Stomach (tissue), 9 donors: ENCODE data around the gene MAP2K2. TPM values are rescaled to one million over a fixed set of nuclear protein-coding genes. Genes with fewer than 3 reads are reported as not detected.
A peak's percentile ranks its signal among the peaks of the same experiment; 100 is the strongest.
"Not testable (repeated sequence)": the region's sequence is repeated elsewhere in the genome, so short reads cannot be mapped to it uniquely, and the experiment has no call there.

ENCODE experiments used
- DNase-seq, 2 donors: peaks; one replicate each; pipeline versions ENCODE4 v3.0.0 to v3.0.0-alpha.2; 2013 to 2019
- H3K27ac ChIP-seq, 5 donors: fragments of 200-600 bp in 4 of 5; sonication (generic) in 4 of 5; one replicate each; pipeline ENCODE4 v1.5.1; 2013 to 2019; ENCODE audit warnings: mild to moderate bottlenecking in 1 of 5, moderate library complexity in 1 of 5
- H3K27me3 ChIP-seq, 3 donors: fragments of 200-600 bp; sonication (generic); one replicate each; pipeline ENCODE4 v1.5.1; 2017 to 2019; ENCODE audit warnings: mixed run types in 1 of 3
- H3K36me3 ChIP-seq, 4 donors: fragments of 200-600 bp; sonication (generic); 1 replicate in 3 of 4; 2 replicates in 1 of 4; pipeline ENCODE4 v1.5.1; 2016 to 2019
- H3K4me1 ChIP-seq, 4 donors: fragments of 200-600 bp; sonication (generic); one replicate each; pipeline ENCODE4 v1.5.1; 2016 to 2019
- H3K4me3 ChIP-seq, 4 donors: fragments of 200-600 bp; sonication (generic) in 3 of 4; one replicate each; pipeline ENCODE4 v1.5.1; 2016 to 2019; ENCODE audit warnings: mild to moderate bottlenecking in 1 of 4
- H3K9me3 ChIP-seq, 4 donors: fragments of 200-600 bp; sonication (generic); one replicate each; pipeline ENCODE4 v1.5.1; 2016 to 2019
- CTCF ChIP-seq, 7 experiments: fragments of 450-650 bp in 4 of 7; fragments of 200-600 bp in 3 of 7; sonication (generic) in 3 of 7; IDR thresholded peaks; one replicate each; pipeline ENCODE4 v1.5.1; 2016 to 2019; ENCODE audit warnings: antibody characterized with exemption in 7 of 7, control low read depth in 2 of 7, mild to moderate bottlenecking in 1 of 7
- EP300 ChIP-seq: sonication (generic); formaldehyde crosslinking; IDR thresholded peaks from one replicate; pipeline ENCODE4 v1.6.1; 2017; ENCODE audit warnings: antibody characterized with exemption
- POLR2A ChIP-seq, 4 donors: fragments of 450-650 bp; IDR thresholded peaks; one replicate each; pipeline ENCODE4 v1.6.1; 2016; ENCODE audit warnings: antibody characterized with exemption in 4 of 4, control low read depth in 2 of 4, mild to moderate bottlenecking in 1 of 4, moderate library complexity in 1 of 4
- POLR2AphosphoS5 ChIP-seq, 3 donors: sonication (generic); formaldehyde crosslinking; IDR thresholded peaks; one replicate each; pipeline ENCODE4 v1.6.1; 2016; ENCODE audit warnings: antibody characterized with exemption in 3 of 3
- WGBS, 5 donors: extraction: QIAGEN DNeasy Blood & Tissue Kit in 3 of 5; methylation state at CpG; one replicate each; pipeline versions ENCODE4 v1.1.5 to v1.1.7; 2013 to 2018; 5-methylcytosine and 5-hydroxymethylcytosine counted together
- intact Hi-C: fragments of 100-400 bp; cut with DNase I; formaldehyde crosslinking; loops from one replicate; pipeline ENCODE4 v1.15.1; 2023; ENCODE audit warnings: low total_unique reads
- polyA plus RNA-seq, 3 donors: library from polyadenylated mRNA; stranded (reverse); fragments of 200-250 nt; gene quantifications; one replicate each; pipeline ENCODE4 v1.2.3, GENCODE V29; 2013
- total RNA-seq, 5 donors: library from RNA; depleted of rRNA; stranded (reverse); fragments of >200 nt; gene quantifications; one replicate each; pipeline versions ENCODE4 v1.1.0 to v1.2.3, GENCODE V29; 2014 to 2016
- donor health status: healthy with polysubstance abuse.
- donor health status: Bipolar disorder and iron deficiency.
- donor health status: healthy.

Gene MAP2K2
- total and polyA plus RNA-seq, 8 donors: 53.4 to 447 (median 116) TPM

GRCh38 chr19:4152241-4152998, 28.5 kb upstream of the MAP2K2 start:
- Histone ChIP-seq H3K27ac (no peak overlapping the region), H3K36me3 (no peaks in the 10 kb centered on the region), H3K4me3 (no peak overlapping the region), H3K27me3 (peaks cover 0 to 66% (median 0%) of the 10 kb centered on the region in 3 donors), H3K4me1 (peaks cover 0 to 20% (median 4%) of the 10 kb centered on the region in 4 donors), H3K9me3 (no peaks in the 10 kb centered on the region)
- DNase-seq: no peak
- 69 to 73% (median 71%) methylated on average over 10 of the region's 10 CpGs for WGBS, 5 donors
- intact Hi-C loops: no loop called here
- TF ChIP-seq POLR2AphosphoS5 (IDR thresholded peaks at IDR 0.05): no peak
- TF ChIP-seq POLR2A (IDR thresholded peaks at IDR 0.05): no peak
- no peak for TF ChIP-seq EP300
- TF ChIP-seq CTCF (IDR thresholded peaks at IDR 0.05): no peak

- 72 to 75% (median 74%) methylated on average over 6 of the region's 6 CpGs for WGBS, 5 donors
- Histone ChIP-seq H3K4me1 (peaks cover 0 to 20% (median 4%) of the 10 kb centered on the region in 4 donors), H3K9me3 (no peaks in the 10 kb centered on the region), H3K27ac (no peak overlapping the region), H3K27me3 (peaks cover 0 to 74% (median 0%) of the 10 kb centered on the region in 3 donors), H3K36me3 (no peaks in the 10 kb centered on the region), H3K4me3 (no peak overlapping the region)
- intact Hi-C loops: no loop called here
- DNase-seq: no peak
- no peak for TF ChIP-seq EP300
- no peak for TF ChIP-seq CTCF (IDR thresholded peaks at IDR 0.05)
- TF ChIP-seq POLR2A (IDR thresholded peaks at IDR 0.05): no peak
- TF ChIP-seq POLR2AphosphoS5 (IDR thresholded peaks at IDR 0.05): no peak
Measured at GRCh38 chr19:4151623-4152022, 27.7 kb upstream of the MAP2K2 start.

DNA sequence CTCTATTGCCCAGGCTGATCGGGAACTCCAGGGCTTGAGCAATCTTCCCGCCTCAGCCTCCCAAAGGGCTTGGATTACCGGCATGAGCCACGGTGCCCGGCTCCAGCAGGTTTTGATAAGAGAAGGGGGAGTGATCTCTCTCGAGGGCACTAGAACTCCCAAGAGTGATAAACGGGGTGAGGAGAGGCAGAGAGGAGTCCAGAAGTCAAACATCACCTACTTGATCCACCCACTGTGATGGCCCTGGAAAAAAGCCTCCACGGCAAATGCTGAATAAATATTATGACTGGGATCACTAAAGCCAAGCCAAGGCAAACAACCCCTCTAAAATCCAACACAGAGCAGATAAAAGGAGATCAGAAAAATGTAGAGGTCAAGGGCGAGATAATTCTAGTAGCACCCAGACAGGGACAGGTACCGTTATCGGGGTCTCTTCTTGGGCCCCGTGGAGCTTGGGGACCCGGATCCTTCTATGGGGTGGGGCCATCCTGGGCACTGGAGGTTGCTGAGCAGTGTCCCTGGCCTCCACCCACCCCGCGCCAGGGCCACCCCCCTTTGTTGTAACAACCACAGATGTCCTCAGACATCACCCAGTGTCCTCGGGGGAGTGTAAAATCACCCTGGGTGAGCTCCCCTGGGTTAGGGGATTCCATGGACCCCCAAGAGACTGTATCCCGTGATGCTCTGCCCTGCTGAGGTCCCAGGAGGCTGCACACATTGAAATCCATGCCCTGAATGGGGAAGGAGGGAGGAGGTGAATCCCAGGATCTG, 25.8 kb upstream of the MAP2K2 start:
- peak; percentile 37 to 52 for DNase-seq
- H3K27ac ChIP-seq: peak overlapping the region in 1 of 5 donors; percentile 28
- no peaks in the 10 kb centered on the region for H3K36me3 ChIP-seq
- H3K4me1 ChIP-seq: peaks cover 0 to 25% (median 4%) of the 10 kb centered on the region in 4 donors
- intact Hi-C loops: no loop called here
- WGBS, 5 donors: 28 to 49% (median 29%) methylated on average over 16 to 17 of the region's 17 CpGs
- TF ChIP-seq POLR2A (IDR thresholded peaks at IDR 0.05) (no peak), POLR2AphosphoS5 (IDR thresholded peaks at IDR 0.05) (no peak), CTCF (IDR thresholded peaks at IDR 0.05) (no peak), EP300 (no peak)
- peaks cover 0 to 89% (median 0%) of the 10 kb centered on the region in 3 donors for H3K27me3 ChIP-seq
- no peaks in the 10 kb centered on the region for H3K9me3 ChIP-seq
- H3K4me3 ChIP-seq: no peak overlapping the region

DNA sequence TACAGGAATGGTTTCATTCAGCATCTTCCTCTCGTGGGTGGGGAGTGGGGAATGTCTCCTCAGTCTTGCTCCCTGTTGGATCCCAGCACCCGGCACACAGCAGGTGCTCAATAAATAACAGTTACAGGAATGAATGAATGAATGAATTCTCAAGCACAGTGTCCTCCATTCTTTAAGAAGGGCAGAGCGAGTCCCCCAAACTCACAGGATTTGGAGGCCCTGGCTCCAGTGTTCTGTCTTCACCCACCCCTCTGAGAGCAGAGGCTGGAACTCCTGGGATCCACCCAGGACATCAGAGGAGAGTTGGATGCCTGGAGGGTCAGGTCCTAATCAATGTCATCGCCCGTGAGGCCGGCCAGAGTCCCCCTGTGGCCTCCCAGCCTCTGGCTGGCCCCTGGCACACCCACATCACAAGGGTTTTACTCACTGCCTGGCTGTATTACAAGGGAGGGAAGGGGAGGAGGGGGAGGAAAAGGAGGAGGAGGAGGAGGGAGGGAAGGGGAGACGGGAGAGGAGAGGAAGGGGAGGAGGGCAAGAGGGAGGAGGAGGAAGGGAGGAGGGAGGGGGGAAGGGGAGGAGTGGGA, 20.8 kb upstream of the MAP2K2 start:
- peak; percentile 32 to 49 for DNase-seq
- intact Hi-C loops: no loop called here
- Histone ChIP-seq H3K27ac (peak overlapping the region in 2 of 5 donors; percentile 10 to 42), H3K36me3 (no peaks in the 10 kb centered on the region), H3K27me3 (peaks cover 0 to 65% (median 0%) of the 10 kb centered on the region in 3 donors), H3K4me3 (no peak overlapping the region), H3K4me1 (peaks cover 0 to 24% (median 6%) of the 10 kb centered on the region in 4 donors), H3K9me3 (no peaks in the 10 kb centered on the region)
- 23 to 34% (median 32%) methylated on average over 6 to 7 of the region's 7 CpGs for WGBS, 5 donors
- TF ChIP-seq CTCF (IDR thresholded peaks at IDR 0.05) (no peak), POLR2A (IDR thresholded peaks at IDR 0.05) (no peak), EP300 (no peak), POLR2AphosphoS5 (IDR thresholded peaks at IDR 0.05) (no peak)

DNA sequence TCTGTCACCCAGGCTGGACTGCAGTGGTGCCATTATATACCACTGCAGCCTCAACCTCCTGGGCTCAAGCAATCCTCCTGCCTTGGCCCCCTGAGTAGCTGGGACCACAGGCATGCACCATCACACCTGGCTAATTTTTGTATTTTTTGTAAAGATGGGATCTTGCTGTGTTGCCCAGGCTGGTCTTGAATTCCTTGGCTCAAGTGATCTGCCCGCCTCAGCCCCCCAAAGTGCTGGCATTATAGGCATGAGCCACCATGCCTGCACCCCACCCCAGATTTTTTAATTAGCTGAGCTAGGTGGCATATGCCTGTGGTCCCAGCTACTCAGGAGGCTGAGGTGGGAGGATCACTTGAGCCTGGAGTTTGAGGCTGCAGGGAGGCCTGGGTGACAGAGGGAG, 19.0 kb upstream of the MAP2K2 start:
- H3K27ac ChIP-seq, H3K9me3 ChIP-seq, H3K4me3 ChIP-seq, DNase-seq, intact Hi-C loops, H3K36me3 ChIP-seq: not testable (repeated sequence)
- 50 to 91% (median 88%) methylated on average over 1 of the region's 1 CpG for WGBS, 5 donors
- Histone ChIP-seq H3K4me1 (peaks cover 0 to 19% (median 6%) of the 10 kb centered on the region in 4 donors), H3K27me3 (peaks cover 0 to 48% (median 0%) of the 10 kb centered on the region in 3 donors)
